Liver (tissue), 9 donors: ENCODE measurements around the gene NIT1. TPM values are rescaled to one million over a fixed set of nuclear protein-coding genes. Genes with fewer than 3 reads are reported as not detected.
A peak's percentile ranks its signal among the peaks of the same experiment; 100 is the strongest.

Experiments used
- DNase-seq: peaks from one replicate; pipeline ENCODE4 v3.0.0-alpha.2; 2017; ENCODE audit warnings: low spot score
- H3K27ac ChIP-seq, 2 donors: one replicate each; pipeline ENCODE4 v1.7.0; 2013; ENCODE audit warnings: inconsistent platforms in 2 of 2, low read length in 2 of 2, control low read depth in 1 of 2, low read depth in 1 of 2, mild to moderate bottlenecking in 1 of 2
- H3K27me3 ChIP-seq, 4 donors: one replicate each; pipeline versions ENCODE4 v1.6.1 to v1.7.0; 2013; ENCODE audit warnings: low read length in 3 of 4, inconsistent platforms in 1 of 4, mild to moderate bottlenecking in 1 of 4, moderate library complexity in 1 of 4; ENCODE audit not compliant: control insufficient read depth in 4 of 4, insufficient read depth in 4 of 4
- H3K36me3 ChIP-seq, 4 donors: one replicate each; pipeline versions ENCODE4 v1.6.1 to v1.7.0; 2013; ENCODE audit warnings: low read length in 3 of 4, mild to moderate bottlenecking in 3 of 4, low read depth in 1 of 4, moderate library complexity in 1 of 4; ENCODE audit not compliant: control insufficient read depth in 4 of 4, insufficient read depth in 3 of 4
- H3K4me1 ChIP-seq, 4 donors: one replicate each; pipeline versions ENCODE4 v1.6.1 to v1.7.0; 2013; ENCODE audit warnings: low read length in 3 of 4, mild to moderate bottlenecking in 3 of 4, moderate library complexity in 1 of 4; ENCODE audit not compliant: control insufficient read depth in 4 of 4, insufficient read depth in 4 of 4
- H3K4me3 ChIP-seq, 3 donors: one replicate each; pipeline versions ENCODE4 v1.6.1 to v1.7.0; 2013; ENCODE audit warnings: low read length in 3 of 3, control low read depth in 1 of 3, low read depth in 1 of 3, mild to moderate bottlenecking in 1 of 3
- H3K9ac ChIP-seq, 2 donors: one replicate each; pipeline ENCODE4 v1.7.0; 2013; ENCODE audit warnings: low read length in 2 of 2, mild to moderate bottlenecking in 2 of 2, moderate library complexity in 2 of 2, control low read depth in 1 of 2, low read depth in 1 of 2
- H3K9me3 ChIP-seq, 4 donors: one replicate each; pipeline versions ENCODE4 v1.6.1 to v1.7.0; 2013; ENCODE audit warnings: low read length in 3 of 4; ENCODE audit not compliant: control insufficient read depth in 4 of 4
- FOXA1 ChIP-seq: IDR thresholded peaks from 2 replicates; pipeline ENCODE4 v1.6.1; 2016; ENCODE audit warnings: antibody characterized with exemption
- GABPA ChIP-seq, 2 donors: IDR thresholded peaks in 1 of 2; conservative IDR thresholded peaks in 1 of 2; 2 replicates each; pipeline ENCODE4 v1.6.1; 2016; ENCODE audit warnings: antibody characterized with exemption in 2 of 2, mild to moderate bottlenecking in 1 of 2, moderate library complexity in 1 of 2
- HNF4A ChIP-seq, 2 donors: conservative IDR thresholded peaks; 2 replicates each; pipeline ENCODE4 v1.6.1; 2016; ENCODE audit warnings: antibody characterized with exemption in 2 of 2, mild to moderate bottlenecking in 2 of 2
- HNF4G ChIP-seq: IDR thresholded peaks from 2 replicates; pipeline ENCODE4 v1.6.1; 2016; ENCODE audit warnings: antibody characterized with exemption
- JUND ChIP-seq, 2 donors: IDR thresholded peaks; 2 replicates each; pipeline ENCODE4 v1.6.1; 2016; ENCODE audit warnings: antibody characterized with exemption in 2 of 2
- NR2F2 ChIP-seq: IDR thresholded peaks from 2 replicates; pipeline ENCODE4 v1.6.1; 2016; ENCODE audit warnings: antibody characterized with exemption
- RAD21 ChIP-seq, 2 donors: IDR thresholded peaks; 2 replicates each; pipeline ENCODE4 v1.6.1; 2016; ENCODE audit warnings: antibody characterized with exemption in 2 of 2, mild to moderate bottlenecking in 2 of 2
- RXRA ChIP-seq, 2 donors: IDR thresholded peaks; 2 replicates each; pipeline ENCODE4 v1.6.1; 2017 to 2018; ENCODE audit warnings: antibody characterized with exemption in 2 of 2, mild to moderate bottlenecking in 1 of 2
- SP1 ChIP-seq: IDR thresholded peaks from 2 replicates; pipeline ENCODE4 v1.6.1; 2018; ENCODE audit warnings: antibody characterized with exemption, mild to moderate bottlenecking
- TAF1 ChIP-seq: conservative IDR thresholded peaks from 2 replicates; pipeline ENCODE4 v1.6.1; 2016; ENCODE audit warnings: antibody characterized with exemption, mild to moderate bottlenecking
- YY1 ChIP-seq: IDR thresholded peaks from 2 replicates; pipeline ENCODE4 v1.6.1; 2016; ENCODE audit warnings: antibody characterized with exemption, mild to moderate bottlenecking
- WGBS: extraction: QIAGEN DNeasy Blood & Tissue Kit; methylation state at CpG from one replicate; pipeline ENCODE4 v1.1.7; 2013; 5-methylcytosine and 5-hydroxymethylcytosine counted together
- polyA plus RNA-seq, 2 donors: library from polyadenylated mRNA; stranded (reverse) in 1 of 2; unstranded in 1 of 2; fragments of 200-250 nt in 1 of 2; fragments of >200 nt in 1 of 2; fragmentation: Nextera tagmentation in 1 of 2; extraction: Ambion mirVana in 1 of 2; gene quantifications; one replicate each; pipeline versions ENCODE4 v1.2.1 to v1.2.3, GENCODE V29; 2013 to 2015
- total RNA-seq, 2 donors: library from RNA; depleted of rRNA; stranded (reverse); fragments of >200 nt; gene quantifications; one replicate each; pipeline ENCODE4 v1.2.3, GENCODE V29; 2014
- TF ChIP-seq, protein P1 (sequence below): IDR thresholded peaks from 2 replicates; pipeline ENCODE4 v1.6.1; 2016; ENCODE audit warnings: antibody characterized with exemption, mild to moderate bottlenecking
- TF ChIP-seq, protein P2 (sequence below): IDR thresholded peaks from 2 replicates; pipeline ENCODE4 v1.6.1; 2016; ENCODE audit warnings: antibody characterized with exemption
- TF ChIP-seq, protein P3 (sequence below): IDR thresholded peaks from 2 replicates; pipeline ENCODE4 v1.6.1; 2016; ENCODE audit warnings: antibody characterized with exemption
- TF ChIP-seq, protein P4 (sequence below): fragments of 150-350 bp; IDR thresholded peaks from 2 replicates; pipeline ENCODE4 v1.5.1; 2017; ENCODE audit warnings: improper control_type of control experiment, low read depth, low read length; ENCODE audit not compliant: missing input control
- donor health status: healthy.
- donor health status: healthy.
- donor health status: healthy.
- donor health status: healthy.
- donor health status: healthy.

The NIT1 gene
- total and polyA plus RNA-seq, 4 donors = 17.8 to 45.8 (median 39.3) TPM

DNA sequence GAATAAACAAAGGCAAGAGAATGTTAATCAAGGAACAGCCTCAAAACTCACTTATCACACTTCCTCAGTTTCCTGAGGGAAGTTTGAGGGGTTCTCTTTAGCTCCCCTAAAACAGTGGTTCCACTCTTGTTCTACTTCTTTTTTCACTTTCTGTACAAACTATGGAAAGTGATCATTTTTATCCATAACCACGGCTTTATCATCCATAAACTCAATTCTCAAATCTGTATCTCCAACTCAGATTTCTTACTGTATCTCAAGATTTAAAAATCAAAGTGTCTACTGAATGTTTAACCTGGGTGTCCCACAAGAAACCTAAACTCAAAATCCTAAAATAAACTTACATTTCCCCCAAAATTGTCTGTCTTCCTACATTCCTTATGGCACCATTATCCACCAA lies 4.0 kb upstream of the NIT1 start:
- Histone ChIP-seq H3K9me3 (no peaks in the 10 kb centered on the region), H3K4me3 (no peak overlapping the region), H3K27ac (no peak overlapping the region), H3K4me1 (peaks cover 12 to 35% (median 27%) of the 10 kb centered on the region in 4 donors), H3K9ac (no peak overlapping the region), H3K27me3 (no peaks in the 10 kb centered on the region), H3K36me3 (peaks cover 0 to 2% (median 0%) of the 10 kb centered on the region in 4 donors)
- TF ChIP-seq FOXA1 (no peak), NR2F2 (no peak), YY1 (no peak), JUND (IDR thresholded peaks at IDR 0.05) (no peak)
- TF ChIP-seq, protein P1, sequence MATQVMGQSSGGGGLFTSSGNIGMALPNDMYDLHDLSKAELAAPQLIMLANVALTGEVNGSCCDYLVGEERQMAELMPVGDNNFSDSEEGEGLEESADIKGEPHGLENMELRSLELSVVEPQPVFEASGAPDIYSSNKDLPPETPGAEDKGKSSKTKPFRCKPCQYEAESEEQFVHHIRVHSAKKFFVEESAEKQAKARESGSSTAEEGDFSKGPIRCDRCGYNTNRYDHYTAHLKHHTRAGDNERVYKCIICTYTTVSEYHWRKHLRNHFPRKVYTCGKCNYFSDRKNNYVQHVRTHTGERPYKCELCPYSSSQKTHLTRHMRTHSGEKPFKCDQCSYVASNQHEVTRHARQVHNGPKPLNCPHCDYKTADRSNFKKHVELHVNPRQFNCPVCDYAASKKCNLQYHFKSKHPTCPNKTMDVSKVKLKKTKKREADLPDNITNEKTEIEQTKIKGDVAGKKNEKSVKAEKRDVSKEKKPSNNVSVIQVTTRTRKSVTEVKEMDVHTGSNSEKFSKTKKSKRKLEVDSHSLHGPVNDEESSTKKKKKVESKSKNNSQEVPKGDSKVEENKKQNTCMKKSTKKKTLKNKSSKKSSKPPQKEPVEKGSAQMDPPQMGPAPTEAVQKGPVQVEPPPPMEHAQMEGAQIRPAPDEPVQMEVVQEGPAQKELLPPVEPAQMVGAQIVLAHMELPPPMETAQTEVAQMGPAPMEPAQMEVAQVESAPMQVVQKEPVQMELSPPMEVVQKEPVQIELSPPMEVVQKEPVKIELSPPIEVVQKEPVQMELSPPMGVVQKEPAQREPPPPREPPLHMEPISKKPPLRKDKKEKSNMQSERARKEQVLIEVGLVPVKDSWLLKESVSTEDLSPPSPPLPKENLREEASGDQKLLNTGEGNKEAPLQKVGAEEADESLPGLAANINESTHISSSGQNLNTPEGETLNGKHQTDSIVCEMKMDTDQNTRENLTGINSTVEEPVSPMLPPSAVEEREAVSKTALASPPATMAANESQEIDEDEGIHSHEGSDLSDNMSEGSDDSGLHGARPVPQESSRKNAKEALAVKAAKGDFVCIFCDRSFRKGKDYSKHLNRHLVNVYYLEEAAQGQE = no peak
- WGBS = 86% methylated on average over 1 of the region's 1 CpG
- no peak for DNase-seq

DNA sequence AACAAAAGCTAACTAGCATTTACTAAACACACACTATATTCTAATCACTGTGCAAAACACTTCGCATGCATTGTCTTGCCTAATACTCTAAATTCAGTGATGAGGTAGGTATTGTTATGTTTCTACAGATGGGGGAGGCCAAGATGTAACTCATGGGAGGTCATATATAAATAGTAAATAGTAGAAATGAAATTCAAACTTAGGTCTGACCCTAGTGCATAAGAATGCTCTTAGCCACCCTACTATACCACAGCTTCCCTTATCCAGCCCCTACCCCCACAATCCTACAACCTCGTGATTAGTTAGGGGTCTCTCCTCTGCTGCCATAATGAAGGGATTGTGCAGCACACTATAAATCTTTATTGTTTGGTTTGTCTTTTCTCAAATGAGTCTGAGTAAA lies 3.3 kb upstream of the NIT1 start:
- H3K36me3 ChIP-seq = no peaks in the 10 kb centered on the region
- no peak overlapping the region for H3K4me3 ChIP-seq
- H3K9ac ChIP-seq = no peak overlapping the region
- H3K4me1 ChIP-seq = peaks cover 12 to 41% (median 33%) of the 10 kb centered on the region in 4 donors
- no peak overlapping the region for H3K27ac ChIP-seq
- no peaks in the 10 kb centered on the region for H3K9me3 ChIP-seq
- WGBS = 85% methylated on average over 2 of the region's 2 CpGs
- no peak for DNase-seq
- H3K27me3 ChIP-seq = no peaks in the 10 kb centered on the region
- no peak for TF ChIP-seq HNF4A (conservative IDR thresholded peaks at IDR 0.05)
- no peak for TF ChIP-seq YY1
- no peak for TF ChIP-seq TAF1
- TF ChIP-seq HNF4G = no peak
- TF ChIP-seq, protein P2, sequence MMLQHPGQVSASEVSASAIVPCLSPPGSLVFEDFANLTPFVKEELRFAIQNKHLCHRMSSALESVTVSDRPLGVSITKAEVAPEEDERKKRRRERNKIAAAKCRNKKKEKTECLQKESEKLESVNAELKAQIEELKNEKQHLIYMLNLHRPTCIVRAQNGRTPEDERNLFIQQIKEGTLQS = no peak
- TF ChIP-seq GABPA (IDR thresholded peaks at IDR 0.05 in 1 of 2, conservative IDR thresholded peaks at IDR 0.05 in 1 of 2) = no peak
- TF ChIP-seq, protein P3, sequence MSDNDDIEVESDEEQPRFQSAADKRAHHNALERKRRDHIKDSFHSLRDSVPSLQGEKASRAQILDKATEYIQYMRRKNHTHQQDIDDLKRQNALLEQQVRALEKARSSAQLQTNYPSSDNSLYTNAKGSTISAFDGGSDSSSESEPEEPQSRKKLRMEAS = no peak
- TF ChIP-seq, protein P4, sequence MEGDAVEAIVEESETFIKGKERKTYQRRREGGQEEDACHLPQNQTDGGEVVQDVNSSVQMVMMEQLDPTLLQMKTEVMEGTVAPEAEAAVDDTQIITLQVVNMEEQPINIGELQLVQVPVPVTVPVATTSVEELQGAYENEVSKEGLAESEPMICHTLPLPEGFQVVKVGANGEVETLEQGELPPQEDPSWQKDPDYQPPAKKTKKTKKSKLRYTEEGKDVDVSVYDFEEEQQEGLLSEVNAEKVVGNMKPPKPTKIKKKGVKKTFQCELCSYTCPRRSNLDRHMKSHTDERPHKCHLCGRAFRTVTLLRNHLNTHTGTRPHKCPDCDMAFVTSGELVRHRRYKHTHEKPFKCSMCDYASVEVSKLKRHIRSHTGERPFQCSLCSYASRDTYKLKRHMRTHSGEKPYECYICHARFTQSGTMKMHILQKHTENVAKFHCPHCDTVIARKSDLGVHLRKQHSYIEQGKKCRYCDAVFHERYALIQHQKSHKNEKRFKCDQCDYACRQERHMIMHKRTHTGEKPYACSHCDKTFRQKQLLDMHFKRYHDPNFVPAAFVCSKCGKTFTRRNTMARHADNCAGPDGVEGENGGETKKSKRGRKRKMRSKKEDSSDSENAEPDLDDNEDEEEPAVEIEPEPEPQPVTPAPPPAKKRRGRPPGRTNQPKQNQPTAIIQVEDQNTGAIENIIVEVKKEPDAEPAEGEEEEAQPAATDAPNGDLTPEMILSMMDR = no peak
- TF ChIP-seq JUND (IDR thresholded peaks at IDR 0.05) = no peak

DNA sequence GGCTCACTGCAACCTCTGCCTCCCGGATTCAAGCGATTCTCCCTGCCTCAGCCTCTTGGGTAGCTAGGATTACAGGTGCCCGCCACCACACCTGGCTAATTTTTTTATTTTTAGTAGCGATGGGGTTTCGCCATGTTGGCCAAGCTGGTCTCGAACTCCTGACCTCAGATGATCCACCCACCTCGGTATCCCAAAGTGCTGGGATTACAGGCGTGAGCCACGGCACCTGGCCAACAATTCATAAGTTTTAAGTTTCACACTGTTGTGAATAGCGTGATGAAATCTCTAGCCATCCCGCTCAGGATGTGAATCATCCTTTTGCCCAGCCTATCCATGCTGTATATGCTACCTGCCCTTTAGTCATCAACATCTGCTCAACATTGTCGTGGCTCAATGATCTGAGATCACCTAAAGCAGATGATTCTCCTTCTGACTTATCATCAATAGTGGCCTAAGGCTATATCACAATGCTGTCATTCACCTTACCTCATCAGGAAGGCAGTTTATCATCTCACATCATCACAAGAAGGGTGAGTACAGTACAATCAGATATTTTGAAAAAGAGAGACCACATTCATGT lies 2.7 kb upstream of the NIT1 start:
- WGBS = 83% methylated on average over 12 of the region's 12 CpGs
- no peak for DNase-seq
- H3K27me3 ChIP-seq = no peaks in the 10 kb centered on the region
- H3K36me3 ChIP-seq = peaks cover 0 to 4% (median under 1%) of the 10 kb centered on the region in 4 donors
- peaks cover 12 to 47% (median 38%) of the 10 kb centered on the region in 4 donors for H3K4me1 ChIP-seq
- H3K4me3 ChIP-seq = no peak overlapping the region
- H3K9me3 ChIP-seq = no peaks in the 10 kb centered on the region
- no peak overlapping the region for H3K9ac ChIP-seq
- H3K27ac ChIP-seq = peak overlapping the region in 1 of 2 donors; percentile 12
- TF ChIP-seq, protein P1 = no peak
- no peak for TF ChIP-seq HNF4A (conservative IDR thresholded peaks at IDR 0.05)
- TF ChIP-seq SP1 = no peak
- TF ChIP-seq, protein P2 = no peak
- no peak for TF ChIP-seq RAD21 (IDR thresholded peaks at IDR 0.05)
- TF ChIP-seq JUND (IDR thresholded peaks at IDR 0.05) = no peak
- TF ChIP-seq RXRA (IDR thresholded peaks at IDR 0.05) = no peak
- no peak for TF ChIP-seq GABPA (IDR thresholded peaks at IDR 0.05 in 1 of 2, conservative IDR thresholded peaks at IDR 0.05 in 1 of 2)
- TF ChIP-seq, protein P3 = no peak
- no peak for TF ChIP-seq NR2F2
